Measurements from ENCODE around the gene CEACAM6.
"Not testable (repeated sequence)": the region's sequence is repeated elsewhere in the genome, so short reads cannot be mapped to it uniquely, and the experiment has no call there.

The CEACAM6 gene

DNA sequence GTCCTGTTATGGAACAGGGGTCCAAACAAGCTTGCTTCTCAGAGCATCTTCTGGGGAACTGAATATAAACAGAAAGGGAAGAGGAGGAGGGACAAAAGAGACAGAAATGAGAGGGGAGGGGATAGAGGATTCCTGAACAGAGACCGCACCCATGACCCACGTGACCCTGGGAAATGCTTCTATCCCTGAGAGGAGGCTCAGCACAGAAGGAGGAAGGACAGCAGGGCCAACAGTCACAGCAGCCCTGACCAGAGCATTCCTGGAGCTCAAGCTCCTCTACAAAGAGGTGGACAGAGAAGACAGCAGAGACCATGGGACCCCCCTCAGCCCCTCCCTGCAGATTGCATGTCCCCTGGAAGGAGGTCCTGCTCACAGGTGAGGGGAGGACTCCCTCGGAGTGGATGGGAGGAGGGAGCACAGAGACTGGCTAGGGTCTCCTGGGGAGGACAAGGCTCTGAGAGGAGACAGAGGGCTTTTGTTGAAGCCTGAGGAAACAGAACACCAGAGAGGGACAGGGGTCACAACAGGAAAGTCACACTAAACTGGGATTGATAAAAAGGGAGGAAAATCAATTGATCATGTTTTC is at the start of gene CEACAM6:
CEACAM6 (plus strand) TSS at position 203 of the 586 bp plus-strand sequence; CDS start at position 312, 109 bp downstream.
- DNase-seq (ENCODE audit: low spot score), result no peak

DNA sequence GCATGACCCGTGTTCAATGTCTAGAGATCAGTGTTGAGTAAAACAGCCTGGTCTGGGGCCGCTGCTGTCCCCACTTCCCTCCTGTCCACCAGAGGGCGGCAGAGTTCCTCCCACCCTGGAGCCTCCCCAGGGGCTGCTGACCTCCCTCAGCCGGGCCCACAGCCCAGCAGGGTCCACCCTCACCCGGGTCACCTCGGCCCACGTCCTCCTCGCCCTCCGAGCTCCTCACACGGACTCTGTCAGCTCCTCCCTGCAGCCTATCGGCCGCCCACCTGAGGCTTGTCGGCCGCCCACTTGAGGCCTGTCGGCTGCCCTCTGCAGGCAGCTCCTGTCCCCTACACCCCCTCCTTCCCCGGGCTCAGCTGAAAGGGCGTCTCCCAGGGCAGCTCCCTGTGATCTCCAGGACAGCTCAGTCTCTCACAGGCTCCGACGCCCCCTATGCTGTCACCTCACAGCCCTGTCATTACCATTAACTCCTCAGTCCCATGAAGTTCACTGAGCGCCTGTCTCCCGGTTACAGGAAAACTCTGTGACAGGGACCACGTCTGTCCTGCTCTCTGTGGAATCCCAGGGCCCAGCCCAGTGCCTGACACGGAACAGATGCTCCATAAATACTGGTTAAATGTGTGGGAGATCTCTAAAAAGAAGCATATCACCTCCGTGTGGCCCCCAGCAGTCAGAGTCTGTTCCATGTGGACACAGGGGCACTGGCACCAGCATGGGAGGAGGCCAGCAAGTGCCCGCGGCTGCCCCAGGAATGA is 48.4 kb upstream of the CEACAM6 start:
- DNase-seq (ENCODE audit: low spot score), result peak; percentile 62

DNA sequence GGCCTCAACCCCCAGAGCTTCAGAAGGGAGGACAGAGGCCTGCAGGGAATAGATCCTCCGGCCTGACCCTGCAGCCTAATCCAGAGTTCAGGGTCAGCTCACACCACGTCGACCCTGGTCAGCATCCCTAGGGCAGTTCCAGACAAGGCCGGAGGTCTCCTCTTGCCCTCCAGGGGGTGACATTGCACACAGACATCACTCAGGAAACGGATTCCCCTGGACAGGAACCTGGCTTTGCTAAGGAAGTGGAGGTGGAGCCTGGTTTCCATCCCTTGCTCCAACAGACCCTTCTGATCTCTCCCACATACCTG is 47.9 kb upstream of the CEACAM6 start:
- no peak for DNase-seq (ENCODE audit: low spot score)

DNA sequence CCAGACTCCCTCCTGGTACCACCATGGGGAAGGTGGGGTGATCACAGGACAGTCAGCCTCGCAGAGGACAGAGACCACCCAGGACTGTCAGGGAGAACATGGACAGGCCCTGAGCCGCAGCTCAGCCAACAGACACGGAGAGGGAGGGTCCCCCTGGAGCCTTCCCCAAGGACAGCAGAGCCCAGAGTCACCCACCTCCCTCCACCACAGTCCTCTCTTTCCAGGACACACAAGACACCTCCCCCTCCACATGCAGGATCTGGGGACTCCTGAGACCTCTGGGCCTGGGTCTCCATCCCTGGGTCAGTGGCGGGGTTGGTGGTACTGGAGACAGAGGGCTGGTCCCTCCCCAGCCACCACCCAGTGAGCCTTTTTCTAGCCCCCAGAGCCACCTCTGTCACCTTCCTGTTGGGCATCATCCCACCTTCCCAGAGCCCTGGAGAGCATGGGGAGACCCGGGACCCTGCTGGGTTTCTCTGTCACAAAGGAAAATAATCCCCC is 47.4 kb upstream of the CEACAM6 start:
- DNase-seq (ENCODE audit: low spot score), result no peak

DNA sequence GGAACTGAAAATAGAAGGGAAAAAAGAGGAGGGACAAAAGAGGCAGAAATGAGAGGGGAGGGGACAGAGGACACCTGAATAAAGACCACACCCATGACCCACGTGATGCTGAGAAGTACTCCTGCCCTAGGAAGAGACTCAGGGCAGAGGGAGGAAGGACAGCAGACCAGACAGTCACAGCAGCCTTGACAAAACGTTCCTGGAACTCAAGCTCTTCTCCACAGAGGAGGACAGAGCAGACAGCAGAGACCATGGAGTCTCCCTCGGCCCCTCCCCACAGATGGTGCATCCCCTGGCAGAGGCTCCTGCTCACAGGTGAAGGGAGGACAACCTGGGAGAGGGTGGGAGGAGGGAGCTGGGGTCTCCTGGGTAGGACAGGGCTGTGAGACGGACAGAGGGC is 46.8 kb upstream of the CEACAM6 start, which contains the start of gene CEACAM5:
CEACAM5 (plus strand) TSS at position 146 of the 400 bp plus-strand sequence; CDS start at position 252, 106 bp downstream.
- no peak for DNase-seq (ENCODE audit: low spot score)

DNA sequence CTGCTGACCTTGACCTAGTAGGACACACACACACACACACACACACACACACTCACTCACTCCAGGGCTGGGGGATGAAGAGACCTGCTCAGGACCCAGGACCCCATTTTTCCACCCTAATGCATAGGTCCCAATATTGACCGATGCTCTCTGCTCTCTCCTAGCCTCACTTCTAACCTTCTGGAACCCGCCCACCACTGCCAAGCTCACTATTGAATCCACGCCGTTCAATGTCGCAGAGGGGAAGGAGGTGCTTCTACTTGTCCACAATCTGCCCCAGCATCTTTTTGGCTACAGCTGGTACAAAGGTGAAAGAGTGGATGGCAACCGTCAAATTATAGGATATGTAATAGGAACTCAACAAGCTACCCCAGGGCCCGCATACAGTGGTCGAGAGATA is 45.8 kb upstream of the CEACAM6 start:
- not testable (repeated sequence) for DNase-seq (ENCODE audit: low spot score)

DNA sequence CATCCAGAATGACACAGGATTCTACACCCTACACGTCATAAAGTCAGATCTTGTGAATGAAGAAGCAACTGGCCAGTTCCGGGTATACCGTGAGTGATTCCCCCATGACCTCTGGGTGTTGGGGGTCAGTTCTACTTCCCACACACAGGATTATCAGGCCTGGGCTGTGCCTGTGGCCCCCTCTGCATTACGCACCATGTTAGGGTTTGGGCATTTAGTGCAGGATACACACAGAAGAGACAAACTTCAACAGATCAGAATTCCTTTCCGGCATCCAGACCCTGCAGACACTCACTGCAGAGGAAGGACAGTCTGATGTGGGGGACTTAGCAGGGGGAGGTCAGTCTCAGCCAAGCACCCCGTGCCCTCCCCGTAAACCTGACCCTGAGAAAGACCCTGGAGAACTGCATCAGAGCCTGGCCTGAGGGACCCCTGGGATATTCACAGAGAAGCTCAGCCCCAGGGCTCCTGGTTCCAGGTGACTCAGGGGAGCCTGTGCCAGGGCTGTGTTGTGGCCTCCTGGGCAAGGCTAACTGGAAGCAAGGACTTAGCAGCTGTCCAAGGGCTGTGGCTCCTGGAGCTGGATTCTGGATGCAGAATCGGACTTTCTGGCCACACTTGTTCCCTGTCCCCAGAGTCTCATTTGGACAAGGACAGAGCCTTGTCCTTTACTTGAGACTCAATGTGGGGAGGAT is 45.2 kb upstream of the CEACAM6 start:
- no peak for DNase-seq (ENCODE audit: low spot score)

DNA sequence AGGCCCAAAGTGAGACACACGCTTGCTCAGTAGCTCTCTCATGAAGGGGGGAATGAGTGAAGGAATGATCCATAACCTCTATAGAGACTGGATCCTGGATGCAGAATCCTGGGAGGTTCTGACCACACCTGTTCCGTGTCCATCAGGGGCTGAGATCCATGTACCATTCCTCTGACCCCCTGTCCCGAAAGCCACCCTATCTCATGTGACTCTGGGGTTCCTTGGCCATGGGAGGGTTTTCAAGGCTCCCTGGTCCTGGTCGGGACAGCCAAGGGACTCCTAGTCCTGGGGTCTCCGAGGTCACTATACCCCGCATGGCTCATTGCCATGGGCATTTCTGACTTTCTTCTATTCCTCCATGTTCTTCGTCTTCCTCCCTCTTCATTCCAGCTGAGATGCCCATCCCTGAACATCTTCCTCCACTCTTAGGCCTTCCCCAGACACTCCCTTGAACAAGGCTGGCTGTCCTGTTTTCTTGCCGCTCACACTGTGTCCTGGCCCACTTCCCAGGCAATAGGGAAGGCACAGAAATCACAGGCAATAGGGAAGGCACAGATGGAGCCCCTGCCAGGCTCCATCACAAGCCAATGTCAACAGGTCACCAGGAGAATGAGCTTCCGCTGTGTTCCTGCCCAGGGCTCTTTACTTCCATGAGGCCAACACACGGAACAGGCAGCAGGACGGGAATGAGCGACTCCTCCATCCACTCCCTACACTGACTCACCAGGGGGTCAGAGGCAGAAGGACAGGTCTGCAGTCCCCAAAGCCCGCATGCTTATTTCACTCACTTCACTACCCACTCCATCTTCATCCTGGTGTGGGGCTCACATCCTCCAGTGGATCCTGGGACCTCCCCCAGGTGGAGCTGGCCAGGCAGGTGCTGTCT is 43.7 kb upstream of the CEACAM6 start:
- DNase-seq (ENCODE audit: low spot score), result no peak

DNA sequence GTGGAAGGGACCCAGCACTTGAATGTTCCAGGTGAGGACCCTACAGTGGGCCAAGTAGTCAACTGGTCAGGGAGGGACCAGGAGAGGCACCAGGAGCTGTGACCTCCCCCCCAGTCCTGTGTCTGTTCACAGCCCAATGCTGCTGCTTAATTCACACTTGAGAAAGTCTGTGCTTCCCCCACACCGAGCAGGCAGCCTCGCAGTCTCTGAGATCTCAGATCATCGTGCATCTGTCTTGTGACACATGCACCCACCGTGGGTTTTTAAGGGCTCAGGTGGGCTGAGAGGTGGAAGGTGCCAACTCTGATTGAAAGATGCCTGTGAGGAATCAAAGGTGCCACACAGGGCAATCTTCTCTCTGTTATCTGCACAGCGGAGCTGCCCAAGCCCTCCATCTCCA is 40.7 kb upstream of the CEACAM6 start:
- DNase-seq (ENCODE audit: low spot score), result no peak

DNA sequence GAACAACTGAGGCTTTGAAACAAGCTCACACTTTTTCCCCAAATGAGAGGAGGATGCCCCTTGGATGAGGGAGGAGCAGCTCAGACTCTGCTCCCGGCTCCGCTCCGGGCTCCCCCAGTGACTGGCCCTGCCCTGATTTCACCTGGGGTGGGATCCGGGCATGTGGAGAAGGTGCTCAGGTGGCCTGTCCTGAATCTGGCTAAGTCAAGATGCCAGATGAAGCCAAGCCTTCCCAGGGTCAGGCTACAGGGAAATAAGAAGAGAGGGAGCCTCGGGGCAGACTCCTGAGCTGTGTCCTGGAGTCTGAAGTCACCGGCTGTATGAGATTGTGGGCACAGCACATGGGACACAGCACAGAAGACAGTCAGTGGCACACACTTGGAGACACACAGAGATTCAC is 36.6 kb upstream of the CEACAM6 start:
- DNase-seq (ENCODE audit: low spot score), result no peak

DNA sequence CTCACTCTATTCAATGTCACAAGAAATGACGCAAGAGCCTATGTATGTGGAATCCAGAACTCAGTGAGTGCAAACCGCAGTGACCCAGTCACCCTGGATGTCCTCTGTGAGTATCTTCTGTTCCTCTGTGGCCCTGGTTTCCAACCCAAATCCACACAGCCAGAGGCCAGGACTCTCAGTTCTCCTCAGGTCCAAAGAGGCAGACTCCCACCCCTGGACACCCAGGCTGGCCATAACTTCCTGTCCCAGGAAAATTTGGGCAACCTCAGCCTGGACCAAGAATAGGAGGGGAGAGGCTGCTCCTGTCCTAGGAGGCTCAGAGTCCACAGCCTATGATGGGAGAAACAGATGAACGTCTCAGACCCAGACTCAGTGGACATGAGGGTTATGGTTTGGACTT is 35.2 kb upstream of the CEACAM6 start:
- no peak for DNase-seq (ENCODE audit: low spot score)

DNA sequence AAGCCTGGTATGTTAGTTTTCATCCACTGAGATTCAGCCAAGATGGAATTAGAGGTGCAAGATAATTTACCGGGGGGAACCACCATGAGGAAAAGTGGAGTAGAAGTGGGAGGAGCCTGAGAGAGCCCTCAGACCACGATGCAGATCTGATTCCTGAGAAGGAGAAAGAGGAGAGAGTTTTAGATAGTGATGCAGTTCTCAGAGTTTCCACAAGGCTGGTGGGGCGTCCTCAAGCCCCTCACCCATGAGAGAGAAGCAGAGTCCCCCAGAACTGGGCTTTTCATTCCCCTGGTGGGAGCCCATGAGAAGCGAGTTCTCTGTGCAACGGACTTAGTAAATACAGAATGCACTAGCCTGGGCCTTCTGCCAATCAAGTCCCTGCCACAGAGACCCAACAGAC is 28.8 kb upstream of the CEACAM6 start:
- no peak for DNase-seq (ENCODE audit: low spot score)

DNA sequence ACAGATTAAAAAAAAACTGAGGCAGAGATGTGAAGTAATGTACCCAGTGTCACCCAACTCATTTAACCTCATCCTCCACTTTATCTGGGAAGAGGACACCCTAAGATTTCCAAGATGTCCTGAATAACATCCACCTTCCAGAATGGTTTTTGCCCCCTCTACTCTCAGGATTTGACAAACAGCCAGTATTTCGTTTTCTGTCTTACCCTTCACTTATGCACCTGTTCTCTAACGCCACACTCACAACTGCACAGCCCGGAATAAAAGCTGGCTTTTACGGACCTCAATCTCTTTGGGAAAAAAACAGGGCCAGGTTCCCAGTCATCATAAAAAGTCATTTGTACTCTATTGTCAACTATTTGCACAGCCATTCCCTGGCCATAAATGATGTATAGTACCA is 21.2 kb upstream of the CEACAM6 start:
- no peak for DNase-seq (ENCODE audit: low spot score)

DNA sequence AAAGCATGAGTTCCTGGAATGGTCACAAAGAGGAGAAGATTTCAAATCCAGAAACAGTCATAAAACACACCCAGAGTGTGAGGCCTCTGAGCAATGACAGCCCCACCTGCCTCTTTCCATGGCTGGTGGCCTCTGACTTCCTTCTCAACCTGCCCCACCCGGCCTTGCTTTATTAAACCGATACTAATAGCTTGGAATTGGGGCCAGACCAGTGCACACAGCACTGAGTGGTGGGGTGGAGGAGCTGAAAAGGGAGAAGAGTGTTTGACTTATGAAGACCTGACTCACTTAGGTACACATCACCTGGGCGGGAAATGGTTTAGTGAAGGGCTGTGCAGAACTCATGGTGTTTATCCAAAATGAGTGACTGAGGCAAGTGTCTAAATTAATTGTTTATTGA is 20.7 kb upstream of the CEACAM6 start:
- DNase-seq (ENCODE audit: low spot score), result no peak

DNA sequence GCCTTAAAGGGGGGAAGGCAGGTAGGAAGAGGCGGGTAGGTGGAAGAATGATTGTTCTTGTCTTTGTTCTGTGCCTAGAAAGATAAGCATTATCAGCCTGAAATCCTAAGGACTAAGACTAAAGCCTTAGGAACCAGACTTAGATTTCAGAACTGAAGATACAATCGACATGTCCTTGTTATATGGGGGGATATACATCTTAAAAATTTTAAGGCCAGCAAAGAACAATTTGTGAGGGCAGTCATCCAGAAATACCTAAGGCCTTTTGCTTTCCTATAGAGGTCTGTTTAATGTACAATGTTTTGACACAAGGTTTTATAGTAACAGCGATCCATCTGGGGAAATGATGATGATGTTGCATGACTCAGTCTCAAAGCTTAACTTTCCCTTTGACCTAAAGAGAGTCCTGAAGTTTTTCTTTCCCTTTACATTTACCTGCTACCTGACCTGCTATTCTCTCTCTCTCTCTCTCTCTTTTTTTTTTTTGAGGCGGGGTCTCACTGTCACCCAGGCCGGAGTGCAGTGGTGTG is 20.2 kb upstream of the CEACAM6 start:
- DNase-seq (ENCODE audit: low spot score), result no peak

DNA sequence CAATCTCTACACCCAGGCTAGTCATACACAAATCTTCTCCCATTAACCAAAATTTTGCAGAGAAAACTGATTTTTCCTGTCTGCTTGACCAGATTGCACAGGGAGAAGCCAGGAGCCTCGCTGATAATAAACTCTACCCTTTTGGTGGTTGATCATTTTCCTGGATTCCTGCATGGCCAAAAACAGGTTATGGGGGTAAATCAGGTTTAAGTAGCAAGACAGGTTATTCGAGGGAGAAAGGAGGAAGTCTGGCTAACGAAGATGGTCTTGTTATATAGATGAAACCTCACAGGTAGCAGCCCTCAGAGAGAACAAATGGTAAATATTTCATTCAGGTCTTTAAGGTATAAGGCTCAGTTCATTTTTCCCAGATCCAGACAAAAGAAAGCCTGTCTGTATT is 16.0 kb upstream of the CEACAM6 start:
- DNase-seq (ENCODE audit: low spot score), result no peak

DNA sequence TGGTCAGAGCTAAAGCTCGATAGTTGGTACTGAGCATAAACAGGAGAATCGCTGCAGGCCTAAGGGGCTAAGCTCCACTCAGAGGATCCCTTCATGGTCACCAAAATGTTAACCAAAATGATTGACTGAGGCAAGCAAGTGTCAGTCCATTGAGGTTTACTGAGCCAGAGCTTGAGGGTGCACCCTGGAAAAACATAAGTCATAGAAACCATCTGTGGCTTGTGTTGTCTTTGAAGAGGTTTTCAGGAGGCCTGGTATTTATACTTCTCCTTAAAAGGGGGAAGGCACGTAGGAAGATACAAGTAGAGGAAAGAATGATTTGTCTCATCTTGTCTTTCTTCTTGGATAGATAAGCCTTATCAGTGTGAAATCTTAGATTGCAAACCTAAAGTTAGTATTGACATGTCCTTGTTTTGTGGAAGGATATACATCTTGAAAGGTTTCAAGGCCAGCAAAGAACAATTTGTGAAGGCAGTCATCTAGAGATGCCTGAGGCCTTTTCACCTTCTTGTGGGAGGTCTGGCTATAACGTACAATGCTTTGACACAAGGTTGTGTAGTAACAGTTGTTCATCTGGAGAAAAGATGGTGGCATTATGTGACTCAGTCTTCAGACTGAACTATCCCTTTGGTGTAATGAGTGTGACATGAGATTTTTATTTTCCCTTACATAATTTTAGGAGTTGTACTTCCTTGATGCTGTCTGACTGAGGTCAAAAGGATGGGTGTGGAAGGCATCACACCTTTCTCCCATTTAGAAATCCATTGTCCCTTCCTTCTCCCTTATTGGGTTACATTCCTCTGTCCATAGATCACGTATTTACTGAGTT is 14.7 kb upstream of the CEACAM6 start:
- DNase-seq (ENCODE audit: low spot score), result no peak

DNA sequence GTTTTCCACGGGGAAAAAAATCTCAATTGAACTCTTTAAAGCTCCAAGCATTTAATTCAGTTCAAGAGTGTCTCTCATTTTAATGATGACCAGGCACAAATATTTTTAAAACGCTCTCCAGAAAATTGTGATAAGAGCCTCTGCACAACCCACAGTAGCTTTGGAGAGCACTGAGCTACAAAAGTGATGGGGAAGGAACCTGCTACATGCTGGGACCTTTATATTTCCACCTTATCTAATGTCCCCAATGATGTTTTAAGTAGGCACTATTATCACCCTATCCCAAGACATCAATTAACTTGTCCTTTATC is 14.1 kb upstream of the CEACAM6 start:
- no peak for DNase-seq (ENCODE audit: low spot score)

DNA sequence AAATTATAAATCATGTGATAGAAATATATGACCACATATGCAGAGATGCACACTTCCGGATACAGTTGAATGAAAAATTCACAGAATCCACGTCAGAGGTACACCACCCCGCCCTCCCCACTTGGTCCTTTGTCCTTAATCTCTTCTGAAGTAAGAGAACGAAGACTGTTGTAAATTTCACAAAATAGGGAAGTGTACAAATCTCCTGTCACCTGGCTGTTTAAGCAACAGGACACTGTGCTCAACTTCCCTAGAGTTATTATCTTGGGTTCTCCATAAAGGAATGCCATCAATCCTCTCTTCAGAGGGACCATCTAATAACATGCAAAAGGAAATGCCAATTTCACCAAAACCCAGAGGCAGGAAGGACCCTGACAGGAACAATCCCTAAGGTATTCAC is 10.5 kb upstream of the CEACAM6 start:
- DNase-seq (ENCODE audit: low spot score), result no peak

DNA sequence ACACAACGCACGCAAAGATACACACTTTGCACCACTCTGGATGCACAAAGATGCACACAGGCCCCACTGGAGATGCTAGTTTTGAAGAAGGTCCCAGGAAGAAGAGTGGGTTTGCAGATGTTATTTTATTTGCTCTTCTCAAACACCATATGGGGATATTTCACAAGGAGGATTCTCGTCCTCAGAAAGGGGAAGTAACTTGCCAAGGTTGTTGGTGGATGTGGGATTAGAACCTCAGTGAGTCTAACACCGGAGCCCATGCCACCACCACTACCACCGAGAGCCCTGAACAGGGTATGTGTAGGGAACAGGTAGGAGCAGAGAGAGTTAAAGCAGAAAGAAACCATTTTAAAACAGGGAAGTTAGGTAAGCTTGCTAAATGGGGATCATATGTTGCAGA is 9.6 kb upstream of the CEACAM6 start:
- DNase-seq (ENCODE audit: low spot score), result no peak

DNA sequence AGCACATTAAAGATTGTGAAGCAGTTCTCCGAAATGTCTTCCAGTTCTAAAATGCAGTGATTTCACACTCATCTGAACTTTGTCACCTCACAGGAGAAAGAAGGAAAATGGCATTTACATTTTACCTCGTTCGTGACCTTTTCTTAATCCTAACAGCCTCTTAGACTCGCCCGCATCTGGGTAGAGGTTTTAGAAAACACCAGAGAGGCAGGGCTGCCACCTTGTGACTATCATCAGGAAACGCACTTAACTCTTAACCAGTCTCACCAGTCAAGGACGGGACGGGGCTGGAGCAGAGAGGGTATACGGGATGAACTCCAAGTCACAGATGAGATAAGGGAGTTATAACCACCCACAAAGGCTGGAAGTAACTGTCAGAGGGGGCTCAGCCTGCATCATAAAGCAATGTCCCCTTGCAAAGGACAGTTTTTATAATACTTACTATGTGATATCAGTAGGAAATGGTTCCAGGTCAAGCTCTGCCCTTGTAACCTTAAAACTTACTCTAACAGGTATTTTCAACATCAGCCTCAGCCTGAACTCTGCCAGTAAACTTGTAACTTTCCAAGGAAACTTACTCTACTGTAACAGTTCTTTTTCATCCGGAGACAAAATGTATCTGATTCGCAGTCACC is 8.6 kb upstream of the CEACAM6 start:
- DNase-seq (ENCODE audit: low spot score), result peak; percentile 43

Measured in CD4-positive, alpha-beta T cell treated with Interleukin-2 at 100 ng/mL for 4 hours (primary cell).